ENCODE results near the gene PEAK3. TPM values are rescaled to one million over a fixed set of nuclear protein-coding genes. Genes with fewer than 3 reads are reported as not detected.
A peak's percentile ranks its signal among the peaks of the same experiment; 100 is the strongest.

Gene PEAK3
- polyA plus RNA-seq, 1 of the 3 experiments (the other 2 are of a cell fraction) = not detected

GRCh38 chr19:2290441-2291184, 8.6 kb upstream of the PEAK3 start:
- Histone ChIP-seq H4K20me1 (ENCODE audit: insufficient read depth) (peaks cover 16% of the 10 kb centered on the region; the same call in 1 of the 2 replicates), H3K4me1 (ENCODE audit: control insufficient read depth in 1 of 2, insufficient read depth in 2 of 2, low read depth in 1 of 2, low read length in 1 of 2) (peaks cover 4 to 22% of the 10 kb centered on the region in 2 experiments; a peak in 1 of 4 replicates), H3K36me3 (replicated peaks in 1 of 2; ENCODE audit: control insufficient read depth in 1 of 2, insufficient read depth in 2 of 2, low read length in 1 of 2) (no peaks in the 10 kb centered on the region), H3K9me2 (no peaks in the 10 kb centered on the region), H3K79me2 (ENCODE audit: insufficient read depth) (no peaks in the 10 kb centered on the region), H3F3A (replicated peaks; ENCODE audit: insufficient read depth) (peaks cover 24% of the 10 kb centered on the region), H2AFZ (ENCODE audit: low read depth) (no peak overlapping the region), H3K9ac (no peak overlapping the region), H3K4me3 (ENCODE audit: low read depth in 2 of 2, low read length in 1 of 2) (no peak overlapping the region), H3K9me3 (no peaks in the 10 kb centered on the region), H3K27ac (ENCODE audit: low read depth in 2 of 2, low read length in 1 of 2) (no peak overlapping the region), H3K4me2 (peak overlapping the region; percentile 66; the same call in 1 of the 2 replicates), H3K27me3 (ENCODE audit: insufficient read depth) (peaks cover 37% of the 10 kb centered on the region)
- ChIA-PET POLR2A (interaction anchor here (0.8 to 1.0 kb wide), 3 partner anchors 9 to 21 kb away, joined by 3 to 4 read pairs (median 3); partner anchors contain the start of gene PEAK3), CTCF (interaction anchor here (0.6 to 3.3 kb wide), 10 partner anchors 8 to 314 kb away, joined by 3 to 21 read pairs (median 6); partner anchors contain the start of gene LINGO3)
- whole genome bisulfite sequencing (ENCODE audit: low lambda C conversion rate) = 13% methylated on average over 10 of the region's 82 CpGs
- DNase-seq = no peak
- TF ChIP-seq RXRA (IDR thresholded peaks at IDR 0.05; ENCODE audit: borderline replicate concordance, low read depth) (no peak), NRF1 (IDR thresholded peaks at IDR 0.05; ENCODE audit: low read depth, low read length) (no peak), FOXM1 (IDR thresholded peaks at IDR 0.05; ENCODE audit: low read depth) (no peak), GATA2 (CRISPR knock-in tag; IDR thresholded peaks at IDR 0.05) (no peak), CTCF (IDR thresholded peaks at IDR 0.05) (no peak), EP300 (IDR thresholded peaks at IDR 0.05; ENCODE audit: borderline replicate concordance in 1 of 2, low read depth in 1 of 2, low read length in 1 of 2) (no peak)

- no peak for DNase-seq
- Histone ChIP-seq H3K27me3 (ENCODE audit: insufficient read depth) (peaks cover 37% of the 10 kb centered on the region), H3K4me2 (peak overlapping the region; percentile 66; the same call in 1 of the 2 replicates), H4K20me1 (ENCODE audit: insufficient read depth) (peaks cover 16% of the 10 kb centered on the region; the same call in 1 of the 2 replicates), H3K9me2 (no peaks in the 10 kb centered on the region), H3K79me2 (ENCODE audit: insufficient read depth) (no peaks in the 10 kb centered on the region), H3K27ac (ENCODE audit: low read depth in 2 of 2, low read length in 1 of 2) (no peak overlapping the region), H3K9me3 (no peaks in the 10 kb centered on the region), H3K4me3 (ENCODE audit: low read depth in 2 of 2, low read length in 1 of 2) (no peak overlapping the region), H3K4me1 (ENCODE audit: control insufficient read depth in 1 of 2, insufficient read depth in 2 of 2, low read depth in 1 of 2, low read length in 1 of 2) (peaks cover under 1 to 16% of the 10 kb centered on the region in 2 experiments; a peak in 1 of 4 replicates), H3F3A (replicated peaks; ENCODE audit: insufficient read depth) (peaks cover 17% of the 10 kb centered on the region), H3K9ac (no peak overlapping the region), H2AFZ (ENCODE audit: low read depth) (no peak overlapping the region), H3K36me3 (replicated peaks in 1 of 2; ENCODE audit: control insufficient read depth in 1 of 2, insufficient read depth in 2 of 2, low read length in 1 of 2) (no peaks in the 10 kb centered on the region)
- ChIA-PET CTCF (interaction anchor here (1.3 to 3.3 kb wide), 6 partner anchors 12 to 37 kb away, joined by 3 to 33 read pairs (median 14); no protein-coding TSS in a partner anchor), POLR2A (interaction anchor here (1.6 kb wide), 1 partner anchor 19 kb away, joined by 3 read pairs; no protein-coding TSS in a partner anchor)
- TF ChIP-seq MEF2A (IDR thresholded peaks at IDR 0.05; ENCODE audit: borderline replicate concordance, low read depth) = no peak
- TF ChIP-seq GATA2 (CRISPR knock-in tag; IDR thresholded peaks at IDR 0.05) = no peak
- no peak for TF ChIP-seq JUND (IDR thresholded peaks at IDR 0.05)
- no peak for TF ChIP-seq USF1 (IDR thresholded peaks at IDR 0.05; ENCODE audit: borderline replicate concordance, low read depth)
- no peak for TF ChIP-seq MXI1 (IDR thresholded peaks at IDR 0.05; ENCODE audit: low read depth, low read length)
- no peak for TF ChIP-seq RXRA (IDR thresholded peaks at IDR 0.05; ENCODE audit: borderline replicate concordance, low read depth)
- no peak for TF ChIP-seq NRF1 (IDR thresholded peaks at IDR 0.05; ENCODE audit: low read depth, low read length)
- no peak for TF ChIP-seq FOSL2 (IDR thresholded peaks at IDR 0.05; ENCODE audit: borderline replicate concordance, low read depth)
- no peak for TF ChIP-seq IRF3 (IDR thresholded peaks at IDR 0.05; ENCODE audit: low read depth, low read length)
- TF ChIP-seq MAX (IDR thresholded peaks at IDR 0.05; ENCODE audit: low read depth) = no peak
- no peak for TF ChIP-seq YY1 (IDR thresholded peaks at IDR 0.05; ENCODE audit: low read depth)
- no peak for TF ChIP-seq FOXJ3 (CRISPR knock-in tag; IDR thresholded peaks at IDR 0.05)
- TF ChIP-seq EZH2phosphoT487 (IDR thresholded peaks at IDR 0.05; ENCODE audit: borderline replicate concordance, low read depth) = no peak
- no peak for TF ChIP-seq SMC3 (IDR thresholded peaks at IDR 0.05; ENCODE audit: low read depth, low read length)
- TF ChIP-seq TCF12 (IDR thresholded peaks at IDR 0.05) = no peak
- TF ChIP-seq USF2 (IDR thresholded peaks at IDR 0.05; ENCODE audit: borderline replicate concordance, low read depth, low read length) = no peak
- no peak for TF ChIP-seq CHD2 (IDR thresholded peaks at IDR 0.05; ENCODE audit: low read length, partially characterized antibody)
- WGBS (ENCODE audit: low lambda C conversion rate) = 3% methylated on average over 26 of the region's 74 CpGs
Observed at GRCh38 chr19:2289714-2290435, 7.9 kb upstream of the PEAK3 start.

All from SK-N-SH (cell line).